Pancreas (tissue), 10 donors: ENCODE results near the gene GPC2. TPM values are rescaled to one million over a fixed set of nuclear protein-coding genes. Genes with fewer than 3 reads are reported as not detected.

ENCODE experiments used
- ATAC-seq, 4 donors: fragments of 200-7000 bp; cut with Tn5 transposase; one replicate each; pipeline versions ENCODE4 v1.8.0 to v1.9.1; 2020; ENCODE audit warnings: mild to moderate bottlenecking in 4 of 4, moderate library complexity in 4 of 4
- DNase-seq, 6 donors: peaks; one replicate each; pipeline ENCODE4 v3.0.0-alpha.2; 2020
- FAIRE-seq: peaks from 2 replicates; lab custom pipeline; 2012; peaks lifted over from hg19 to GRCh38; lab: Jason Lieb, UNC
- H3K27ac ChIP-seq, 4 donors: fragments of 200-600 bp; sonication (generic); 1 replicate in 3 of 4; 2 replicates in 1 of 4; pipeline versions ENCODE4 v1.5.0 to v1.8.0; 2020
- H3K27me3 ChIP-seq, 4 donors: fragments of 200-600 bp; one replicate each; pipeline ENCODE4 v1.8.0; 2021
- H3K36me3 ChIP-seq, 3 donors: fragments of 200-600 bp; sonication (generic) in 1 of 3; one replicate each; pipeline versions ENCODE4 v1.5.0 to v1.8.0; 2020 to 2021
- H3K4me1 ChIP-seq, 3 donors: fragments of 200-600 bp; one replicate each; pipeline ENCODE4 v1.8.0; 2021
- H3K4me3 ChIP-seq, 4 donors: fragments of 200-600 bp; sonication (generic) in 2 of 4; one replicate each; pipeline versions ENCODE4 v1.5.0 to v1.8.0; 2020 to 2021
- H3K9me3 ChIP-seq, 4 donors: fragments of 200-600 bp; one replicate each; pipeline ENCODE4 v1.8.0; 2021
- CTCF ChIP-seq, 4 donors: fragments of 200-600 bp; sonication (generic) in 3 of 4; IDR thresholded peaks; one replicate each; pipeline versions ENCODE4 v1.5.0 to v1.8.0; 2021; ENCODE audit warnings: antibody characterized with exemption in 4 of 4
- WGBS, 2 donors: extraction: QIAGEN DNeasy Blood & Tissue Kit; methylation state at CpG; one replicate each; pipeline ENCODE4 v1.1.7; 2013; 5-methylcytosine and 5-hydroxymethylcytosine counted together
- intact Hi-C, 3 donors: fragments of 100-400 bp; cut with DNase I; formaldehyde crosslinking; loops; one replicate each; pipeline versions ENCODE4 v1.11.1 to v1.14.2; 2022
- polyA plus RNA-seq, 2 donors: library from polyadenylated mRNA; stranded (reverse); fragments of 200-250 nt; gene quantifications; one replicate each; pipeline ENCODE4 v1.2.3, GENCODE V29; 2013
- total RNA-seq, 6 donors: library from RNA; stranded (reverse); fragmentation: NEBNext Ultra II Directional in 4 of 6; extraction: Animal tissue kit (Norgen Biotek cat#: 25700) in 4 of 6; gene quantifications; one replicate each; pipeline versions ENCODE4 v1.2.1 to v1.2.4, GENCODE V29; 2021 to 2023
- donor health status: healthy with polysubstance abuse.
- donor health status: DM: no; HTN: no; CAD: no; lungs with moderate emphysema.
- donor health status: DM: no; HTN: no; CAD: no.
- donor health status: control.
- donor health status: control.
- donor health status: Bipolar disorder and iron deficiency.
- donor health status: DM: yes; HTN: yes; CAD: no.
- donor health status: DM: no; HTN: no; CAD: no.
- donor health status: DM: no; HTN: no; CAD: no.
- donor health status: DM: yes; HTN: yes; CAD: no.

GPC2 gene
- total and polyA plus RNA-seq, 8 donors: 0.12 to 2.5 (median 0.62) TPM

DNA sequence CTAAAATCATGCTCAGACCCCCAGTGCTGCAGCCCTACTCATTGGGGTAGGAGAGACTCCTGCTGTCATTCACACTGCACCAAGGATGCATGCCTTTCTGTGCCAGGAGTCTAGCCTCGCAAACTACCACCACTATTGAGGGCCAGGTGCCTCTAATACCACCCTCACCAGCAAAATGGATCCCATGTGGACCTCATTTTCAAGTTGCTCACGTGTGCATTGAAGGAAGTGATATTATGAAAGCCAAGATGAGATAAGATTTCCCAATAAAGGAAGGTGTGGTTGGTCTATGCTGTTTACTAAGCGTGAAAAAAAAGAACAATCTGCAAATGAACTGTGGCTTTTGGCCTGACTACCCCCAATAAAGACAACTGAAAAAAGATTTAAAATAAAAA is 35.6 kb downstream of the GPC2 start:
- Histone ChIP-seq H3K27me3 (no peaks in the 10 kb centered on the region), H3K4me3 (no peak overlapping the region), H3K36me3 (no peaks in the 10 kb centered on the region), H3K9me3 (no peaks in the 10 kb centered on the region), H3K4me1 (no peaks in the 10 kb centered on the region), H3K27ac (no peak overlapping the region)
- 68 to 70% methylated on average over 3 of the region's 3 CpGs for WGBS, 2 donors
- DNase-seq (no peak), FAIRE-seq (no peak), ATAC-seq (no peak)
- TF ChIP-seq CTCF (IDR thresholded peaks at IDR 0.05): no peak
- intact Hi-C loops: loop anchor here in 1 of 3 donors (10.0 kb wide), 1 partner anchor 73 kb away; the partner anchor contains the start of gene PVRIG

DNA sequence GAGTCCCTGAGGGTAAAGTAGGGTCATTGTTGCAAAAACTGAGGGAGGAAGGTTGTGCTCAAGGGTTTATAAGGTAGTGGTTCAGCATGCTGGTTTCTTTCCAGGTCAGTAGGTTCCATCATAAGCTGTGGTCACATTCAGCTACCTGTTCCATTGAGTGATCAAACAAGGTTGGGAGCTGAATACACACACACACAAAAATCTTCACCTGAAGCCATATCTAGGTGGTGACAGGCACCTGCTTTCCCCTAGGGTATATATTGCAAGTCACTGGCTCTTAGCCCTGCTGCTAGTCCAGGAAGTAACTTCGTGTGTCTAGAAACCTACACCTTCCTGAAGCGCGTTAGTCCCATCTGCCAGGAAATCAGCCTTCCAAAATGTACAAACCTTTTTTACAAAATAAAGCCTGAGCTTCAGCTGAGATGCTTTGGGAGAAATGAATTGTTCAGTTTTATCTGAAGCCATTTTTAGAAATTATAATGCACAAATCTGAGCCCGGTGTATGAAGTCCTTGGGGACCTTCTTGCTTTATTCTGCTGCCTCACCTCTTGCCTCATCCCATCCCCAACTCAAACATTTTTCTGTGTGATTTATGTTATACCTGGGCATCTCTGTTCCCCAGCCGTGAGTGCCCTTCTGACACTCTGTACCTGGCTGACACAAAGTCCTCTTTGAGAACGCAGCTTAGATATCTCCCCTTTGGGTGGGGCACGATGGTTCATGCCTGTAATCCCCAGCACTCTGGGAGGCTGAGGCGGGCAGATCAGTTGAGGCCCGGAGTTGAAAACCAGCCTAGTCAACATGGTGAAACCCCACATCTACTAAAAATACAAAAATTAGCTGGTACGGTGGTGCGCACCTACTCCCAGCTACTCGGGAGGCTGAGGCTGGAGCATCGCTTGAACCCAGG is 39.1 kb downstream of the GPC2 start:
- intact Hi-C loops: loop anchor here in 1 of 3 donors (10.0 kb wide), 1 partner anchor 77 kb away; the partner anchor contains the start of gene PVRIG
- no peak for DNase-seq
- ATAC-seq: peak in 1 of 4 donors; percentile 17

DNA sequence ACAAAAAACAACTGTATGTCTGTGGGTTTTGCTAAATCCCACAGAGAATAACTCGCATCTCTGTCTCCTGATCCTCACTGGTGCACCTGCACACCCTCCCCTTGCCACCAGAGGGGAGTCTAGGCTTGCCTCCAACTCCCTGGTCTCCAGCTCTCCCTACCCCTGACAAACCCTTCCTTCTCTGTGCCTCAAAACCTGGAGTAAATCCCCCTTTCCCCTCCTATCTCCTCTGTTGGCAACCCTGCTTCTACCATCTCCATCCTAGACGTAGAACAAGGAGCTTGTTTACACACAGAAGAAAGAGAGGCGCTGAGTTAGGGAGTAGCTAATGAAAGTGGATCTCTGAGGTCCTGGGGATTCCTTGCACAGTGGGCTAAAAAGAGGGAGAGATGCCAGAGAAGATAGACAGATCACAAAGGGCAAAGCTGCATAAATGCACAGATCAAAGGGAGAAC is 44.5 kb downstream of the GPC2 start:
- TF ChIP-seq CTCF (IDR thresholded peaks at IDR 0.05): peak; percentile 42 to 83 (median 74)
- peak in 5 of 6 donors; percentile 50 to 70 (median 64) for DNase-seq
- H3K27ac ChIP-seq: no peak overlapping the region
- FAIRE-seq: no peak
- H3K9me3 ChIP-seq: no peaks in the 10 kb centered on the region
- no peaks in the 10 kb centered on the region for H3K36me3 ChIP-seq
- peak; percentile 69 to 84 (median 81) for ATAC-seq
- 14 to 19% methylated on average over 3 of the region's 3 CpGs for WGBS, 2 donors
- peaks cover 0 to 9% (median 0%) of the 10 kb centered on the region in 3 donors for H3K4me1 ChIP-seq
- H3K4me3 ChIP-seq: peak overlapping the region in 1 of 4 donors; percentile 1
- intact Hi-C loops: loop anchor here in 1 of 3 donors (10.0 kb wide), 1 partner anchor 82 kb away; the partner anchor contains the start of gene PVRIG
- H3K27me3 ChIP-seq: no peaks in the 10 kb centered on the region

More for the DNA sequence above, 39.1 kb downstream of the GPC2 start:
- no peak overlapping the region for H3K4me3 ChIP-seq
- H3K9me3 ChIP-seq: no peaks in the 10 kb centered on the region
- no peaks in the 10 kb centered on the region for H3K4me1 ChIP-seq
- TF ChIP-seq CTCF (IDR thresholded peaks at IDR 0.05): no peak
- no peak overlapping the region for H3K27ac ChIP-seq
- no peaks in the 10 kb centered on the region for H3K36me3 ChIP-seq
- FAIRE-seq: no peak
- H3K27me3 ChIP-seq: no peaks in the 10 kb centered on the region
- WGBS, 2 donors: 82 to 85% methylated on average over 13 of the region's 13 CpGs

DNA sequence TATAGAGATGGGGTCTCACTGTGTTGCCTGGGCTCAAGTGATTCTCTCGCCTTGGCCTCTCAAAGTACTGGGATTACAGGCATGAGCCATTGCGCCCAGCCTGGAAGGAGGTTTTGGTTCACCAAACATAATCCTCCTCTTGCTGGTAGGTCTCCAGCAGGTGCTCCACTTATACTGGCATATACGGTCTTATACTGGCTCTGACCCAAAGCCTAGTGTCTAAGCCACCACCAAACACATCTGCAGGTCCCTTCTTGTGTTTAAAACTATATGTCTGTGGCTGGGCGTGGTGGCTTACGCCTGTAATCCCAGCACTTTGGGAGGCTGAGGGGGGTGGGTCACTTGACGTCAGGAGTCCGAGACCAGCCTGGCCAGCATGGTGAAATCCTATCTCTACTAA is 45.1 kb downstream of the GPC2 start:
- H3K4me3 ChIP-seq: peak overlapping the region in 1 of 4 donors; percentile 2
- WGBS, 2 donors: 58 to 59% methylated on average over 7 of the region's 7 CpGs
- H3K4me1 ChIP-seq: peaks cover 0 to 9% (median 0%) of the 10 kb centered on the region in 3 donors
- intact Hi-C loops: loop anchor here in 1 of 3 donors (10.0 kb wide), 1 partner anchor 83 kb away; the partner anchor contains the start of gene PVRIG
- no peaks in the 10 kb centered on the region for H3K9me3 ChIP-seq
- H3K27ac ChIP-seq: no peak overlapping the region
- no peaks in the 10 kb centered on the region for H3K36me3 ChIP-seq
- FAIRE-seq (no peak), ATAC-seq (no peak), DNase-seq (no peak)
- no peak for TF ChIP-seq CTCF (IDR thresholded peaks at IDR 0.05)
- H3K27me3 ChIP-seq: no peaks in the 10 kb centered on the region
